Measurements from ENCODE around the gene LRRC8D.

Gene LRRC8D

GRCh38 chr1:89823679-89824292, 3.0 kb downstream of the LRRC8D start:
- no peaks in the 10 kb centered on the region for H3K79me2 ChIP-seq
- no peak overlapping the region for H3K4me2 ChIP-seq (ENCODE audit: low read length)
- TF ChIP-seq CTCF (IDR thresholded peaks at IDR 0.05): no peak
- no peak overlapping the region for H2AFZ ChIP-seq
- H3K4me1 ChIP-seq: peaks cover 5% of the 10 kb centered on the region
- no peaks in the 10 kb centered on the region for H3K9me3 ChIP-seq (ENCODE audit: control insufficient read depth, low read length)
- H3K27me3 ChIP-seq (ENCODE audit: control insufficient read depth, insufficient read depth, low read length): no peaks in the 10 kb centered on the region
- H3K9ac ChIP-seq: no peak overlapping the region
- H3K36me3 ChIP-seq (ENCODE audit: control insufficient read depth, insufficient read depth, low read length): no peaks in the 10 kb centered on the region
- H3K4me3 ChIP-seq (ENCODE audit: low read depth, low read length): no peak overlapping the region
- no peak overlapping the region for H3K27ac ChIP-seq

GRCh38 chr1:89826594-89826993, 5.8 kb downstream of the LRRC8D start:
- no peak overlapping the region for H3K27ac ChIP-seq
- no peaks in the 10 kb centered on the region for H3K9me3 ChIP-seq (ENCODE audit: control insufficient read depth, low read length)
- no peak for TF ChIP-seq CTCF (IDR thresholded peaks at IDR 0.05)
- no peak overlapping the region for H3K9ac ChIP-seq
- no peak overlapping the region for H3K4me3 ChIP-seq (ENCODE audit: low read depth, low read length)
- H3K27me3 ChIP-seq (ENCODE audit: control insufficient read depth, insufficient read depth, low read length): no peaks in the 10 kb centered on the region
- H3K36me3 ChIP-seq (ENCODE audit: control insufficient read depth, insufficient read depth, low read length): no peaks in the 10 kb centered on the region
- no peaks in the 10 kb centered on the region for H3K79me2 ChIP-seq
- no peak overlapping the region for H2AFZ ChIP-seq
- peaks cover 2% of the 10 kb centered on the region for H3K4me1 ChIP-seq
- no peak overlapping the region for H3K4me2 ChIP-seq (ENCODE audit: low read length)

GRCh38 chr1:89827330-89827729, 6.5 kb downstream of the LRRC8D start:
- no peak overlapping the region for H3K27ac ChIP-seq
- no peak overlapping the region for H2AFZ ChIP-seq
- no peaks in the 10 kb centered on the region for H3K27me3 ChIP-seq (ENCODE audit: control insufficient read depth, insufficient read depth, low read length)
- no peaks in the 10 kb centered on the region for H3K36me3 ChIP-seq (ENCODE audit: control insufficient read depth, insufficient read depth, low read length)
- H3K9me3 ChIP-seq (ENCODE audit: control insufficient read depth, low read length): no peaks in the 10 kb centered on the region
- no peak overlapping the region for H3K4me3 ChIP-seq (ENCODE audit: low read depth, low read length)
- H3K9ac ChIP-seq: no peak overlapping the region
- no peak overlapping the region for H3K4me2 ChIP-seq (ENCODE audit: low read length)
- no peaks in the 10 kb centered on the region for H3K79me2 ChIP-seq
- TF ChIP-seq CTCF (IDR thresholded peaks at IDR 0.05): no peak
- H3K4me1 ChIP-seq: no peaks in the 10 kb centered on the region

GRCh38 chr1:89827902-89828301, 7.1 kb downstream of the LRRC8D start:
- Histone ChIP-seq H3K36me3 (ENCODE audit: control insufficient read depth, insufficient read depth, low read length) (no peaks in the 10 kb centered on the region), H3K79me2 (no peaks in the 10 kb centered on the region), H3K9ac (no peak overlapping the region), H3K9me3 (ENCODE audit: control insufficient read depth, low read length) (no peaks in the 10 kb centered on the region), H2AFZ (no peak overlapping the region), H3K27ac (no peak overlapping the region), H3K27me3 (ENCODE audit: control insufficient read depth, insufficient read depth, low read length) (no peaks in the 10 kb centered on the region), H3K4me2 (ENCODE audit: low read length) (no peak overlapping the region), H3K4me3 (ENCODE audit: low read depth, low read length) (no peak overlapping the region), H3K4me1 (no peaks in the 10 kb centered on the region)
- TF ChIP-seq CTCF (IDR thresholded peaks at IDR 0.05): no peak

GRCh38 chr1:89829186-89829585, 8.4 kb downstream of the LRRC8D start:
- Histone ChIP-seq H3K79me2 (no peaks in the 10 kb centered on the region), H3K4me3 (ENCODE audit: low read depth, low read length) (no peak overlapping the region), H3K27me3 (ENCODE audit: control insufficient read depth, insufficient read depth, low read length) (no peaks in the 10 kb centered on the region), H3K27ac (no peak overlapping the region), H3K4me2 (ENCODE audit: low read length) (no peak overlapping the region), H3K9me3 (ENCODE audit: control insufficient read depth, low read length) (no peaks in the 10 kb centered on the region), H3K36me3 (ENCODE audit: control insufficient read depth, insufficient read depth, low read length) (no peaks in the 10 kb centered on the region), H2AFZ (no peak overlapping the region), H3K9ac (no peak overlapping the region), H3K4me1 (no peaks in the 10 kb centered on the region)
- no peak for TF ChIP-seq CTCF (IDR thresholded peaks at IDR 0.05)

Measured in parathyroid adenoma (tissue), 2 donors.